Ecto neural progenitor cell (in vitro differentiated cells): ENCODE measurements around the gene DDX1.
"Not testable (repeated sequence)": the region's sequence is repeated elsewhere in the genome, so short reads cannot be mapped to it uniquely, and the experiment has no call there.

Source experiments
- DNase-seq: peaks from one replicate; pipeline ENCODE4 v3.0.0-alpha.2; 2018; ENCODE audit warnings: low spot score

Gene DDX1

DNA sequence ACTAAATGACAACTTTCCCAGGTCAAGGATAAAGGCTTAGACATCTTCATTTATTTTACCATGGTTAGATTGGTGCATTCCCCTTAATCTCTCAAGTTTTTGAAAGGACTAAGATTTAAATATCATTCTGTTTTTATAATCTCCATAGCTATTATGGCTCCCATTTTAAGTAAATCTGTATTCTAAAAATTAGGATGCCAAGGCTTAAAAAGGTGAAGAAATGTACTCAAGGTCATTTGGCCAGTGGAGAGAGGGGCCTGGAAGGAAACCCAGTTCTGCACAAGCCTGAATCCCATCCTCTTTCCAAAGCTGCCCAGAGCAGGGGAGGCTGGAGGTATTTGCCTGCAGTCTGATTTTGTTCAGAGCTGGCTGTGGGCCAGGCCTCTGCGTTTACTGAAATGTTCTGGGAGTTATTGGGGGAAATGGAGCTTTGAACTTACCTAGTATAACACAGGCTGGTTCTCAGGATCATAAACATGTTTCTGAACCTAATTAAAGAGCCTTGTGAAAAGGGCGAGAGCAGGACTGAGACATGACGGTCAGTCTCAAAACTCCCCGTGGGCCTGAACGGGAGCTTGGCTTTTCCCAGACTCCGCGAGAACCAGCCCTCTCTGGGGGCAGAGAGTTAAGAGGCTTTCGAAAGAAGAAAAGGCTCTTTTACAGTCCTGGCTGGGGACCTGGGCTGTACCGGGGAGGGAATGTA lies 85.6 kb downstream of the DDX1 start:
- DNase-seq: no peak

GRCh38 chr2:15678346-15678745 lies 86.7 kb downstream of the DDX1 start:
- DNase-seq: no peak

DNA sequence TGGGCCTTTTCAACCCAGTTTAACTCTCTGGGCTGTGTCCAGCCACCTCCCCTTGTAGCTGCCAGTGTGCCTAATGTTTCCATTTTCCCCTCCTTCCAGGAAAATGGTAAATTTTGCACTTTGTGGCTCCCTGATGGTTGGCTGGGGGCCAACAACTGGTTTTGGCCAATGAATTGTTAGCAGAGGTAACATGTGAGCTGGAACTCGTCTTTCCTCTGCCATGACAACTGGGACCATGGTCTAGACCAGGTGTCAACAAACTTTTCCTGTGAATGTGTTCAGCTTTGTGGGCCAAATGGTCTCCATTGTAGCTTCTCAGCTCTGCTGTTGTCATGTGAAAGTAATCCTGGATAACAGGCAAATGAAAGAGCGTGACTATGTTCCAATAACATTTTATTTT lies 87.2 kb downstream of the DDX1 start:
- no peak for DNase-seq

GRCh38 chr2:15679386-15679924 lies 87.8 kb downstream of the DDX1 start:
- no peak for DNase-seq

GRCh38 chr2:15680132-15680531 lies 88.5 kb downstream of the DDX1 start:
- DNase-seq: not testable (repeated sequence)
